Right lobe of liver (tissue), 4 donors: Measurements from ENCODE around the gene FILIP1L.

Experiments
- POLR2A ChIP-seq: fragments of 450-650 bp; IDR thresholded peaks from one replicate; pipeline ENCODE4 v1.6.1; 2017; ENCODE audit warnings: antibody characterized with exemption, mild to moderate bottlenecking
- TF ChIP-seq, protein P1 (sequence below), 4 donors: fragments of 200-600 bp in 3 of 4; fragments of 450-650 bp in 1 of 4; IDR thresholded peaks; one replicate each; pipeline versions ENCODE4 v1.5.1 to v1.8.0; 2016 to 2022; ENCODE audit warnings: antibody characterized with exemption in 4 of 4, mild to moderate bottlenecking in 2 of 4
- donor health status: DM: no; HTN: no; CAD: no.
- donor health status: DM: no; HTN: no; CAD: no.
- donor health status: DM: no; HTN: yes; CAD: no.

DNA sequence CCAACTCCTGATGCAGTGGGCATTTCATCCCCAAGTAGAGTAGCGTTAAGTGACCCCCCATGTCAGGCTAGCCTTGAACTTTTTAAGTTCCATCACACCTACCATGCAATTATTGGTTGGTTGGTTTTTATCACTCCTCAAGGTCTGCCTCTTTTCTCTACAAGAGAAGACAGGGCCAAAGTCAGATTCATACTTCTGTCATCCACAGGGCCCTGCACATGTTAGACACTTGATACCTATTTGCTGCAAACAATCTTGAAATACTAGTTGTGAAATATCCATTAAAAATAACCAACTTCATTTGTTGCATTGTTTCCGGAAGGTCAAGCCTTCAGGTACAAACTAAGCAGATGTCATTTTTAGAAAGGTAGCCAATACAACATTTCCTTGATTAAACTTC is 295.5 kb downstream of the FILIP1L start:
- TF ChIP-seq, protein P1, sequence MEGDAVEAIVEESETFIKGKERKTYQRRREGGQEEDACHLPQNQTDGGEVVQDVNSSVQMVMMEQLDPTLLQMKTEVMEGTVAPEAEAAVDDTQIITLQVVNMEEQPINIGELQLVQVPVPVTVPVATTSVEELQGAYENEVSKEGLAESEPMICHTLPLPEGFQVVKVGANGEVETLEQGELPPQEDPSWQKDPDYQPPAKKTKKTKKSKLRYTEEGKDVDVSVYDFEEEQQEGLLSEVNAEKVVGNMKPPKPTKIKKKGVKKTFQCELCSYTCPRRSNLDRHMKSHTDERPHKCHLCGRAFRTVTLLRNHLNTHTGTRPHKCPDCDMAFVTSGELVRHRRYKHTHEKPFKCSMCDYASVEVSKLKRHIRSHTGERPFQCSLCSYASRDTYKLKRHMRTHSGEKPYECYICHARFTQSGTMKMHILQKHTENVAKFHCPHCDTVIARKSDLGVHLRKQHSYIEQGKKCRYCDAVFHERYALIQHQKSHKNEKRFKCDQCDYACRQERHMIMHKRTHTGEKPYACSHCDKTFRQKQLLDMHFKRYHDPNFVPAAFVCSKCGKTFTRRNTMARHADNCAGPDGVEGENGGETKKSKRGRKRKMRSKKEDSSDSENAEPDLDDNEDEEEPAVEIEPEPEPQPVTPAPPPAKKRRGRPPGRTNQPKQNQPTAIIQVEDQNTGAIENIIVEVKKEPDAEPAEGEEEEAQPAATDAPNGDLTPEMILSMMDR (IDR thresholded peaks at IDR 0.05): no peak
- no peak for TF ChIP-seq POLR2A
